ENCODE measurements around the gene TLX3.
"Not testable (repeated sequence)": the region's sequence is repeated elsewhere in the genome, so short reads cannot be mapped to it uniquely, and the experiment has no call there.

Gene TLX3

DNA sequence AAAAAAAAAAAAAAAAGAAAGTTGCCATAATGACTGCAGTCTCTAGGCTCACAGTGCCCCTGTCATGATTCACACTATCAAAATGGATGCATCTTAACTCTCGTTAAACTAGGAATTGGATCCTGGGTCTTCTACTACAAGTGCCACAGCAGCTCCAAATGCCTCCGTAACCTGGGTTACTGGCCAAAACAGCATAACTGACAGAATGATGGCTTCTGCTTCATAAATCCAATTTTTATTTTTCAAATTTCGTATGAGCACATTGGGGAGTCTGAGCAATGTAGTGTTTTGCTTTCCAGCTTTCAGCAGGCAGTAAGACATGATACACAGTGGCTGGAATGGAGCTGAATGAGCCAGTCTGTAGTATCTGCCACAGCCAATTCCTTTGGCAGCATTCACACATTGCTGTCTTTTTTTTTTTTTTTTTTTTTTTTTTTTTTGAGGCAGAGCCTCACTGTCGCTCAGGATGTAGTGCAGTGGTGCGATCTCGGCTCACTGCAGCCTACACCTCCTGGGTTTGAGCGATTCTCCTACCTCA is 42.6 kb downstream of the TLX3 start:
- H3K4me3 ChIP-seq (ENCODE audit: low read depth, low read length): no peak overlapping the region
- TF ChIP-seq, protein P1, sequence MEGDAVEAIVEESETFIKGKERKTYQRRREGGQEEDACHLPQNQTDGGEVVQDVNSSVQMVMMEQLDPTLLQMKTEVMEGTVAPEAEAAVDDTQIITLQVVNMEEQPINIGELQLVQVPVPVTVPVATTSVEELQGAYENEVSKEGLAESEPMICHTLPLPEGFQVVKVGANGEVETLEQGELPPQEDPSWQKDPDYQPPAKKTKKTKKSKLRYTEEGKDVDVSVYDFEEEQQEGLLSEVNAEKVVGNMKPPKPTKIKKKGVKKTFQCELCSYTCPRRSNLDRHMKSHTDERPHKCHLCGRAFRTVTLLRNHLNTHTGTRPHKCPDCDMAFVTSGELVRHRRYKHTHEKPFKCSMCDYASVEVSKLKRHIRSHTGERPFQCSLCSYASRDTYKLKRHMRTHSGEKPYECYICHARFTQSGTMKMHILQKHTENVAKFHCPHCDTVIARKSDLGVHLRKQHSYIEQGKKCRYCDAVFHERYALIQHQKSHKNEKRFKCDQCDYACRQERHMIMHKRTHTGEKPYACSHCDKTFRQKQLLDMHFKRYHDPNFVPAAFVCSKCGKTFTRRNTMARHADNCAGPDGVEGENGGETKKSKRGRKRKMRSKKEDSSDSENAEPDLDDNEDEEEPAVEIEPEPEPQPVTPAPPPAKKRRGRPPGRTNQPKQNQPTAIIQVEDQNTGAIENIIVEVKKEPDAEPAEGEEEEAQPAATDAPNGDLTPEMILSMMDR (IDR thresholded peaks at IDR 0.05; ENCODE audit: low read depth, low read length): no peak

DNA sequence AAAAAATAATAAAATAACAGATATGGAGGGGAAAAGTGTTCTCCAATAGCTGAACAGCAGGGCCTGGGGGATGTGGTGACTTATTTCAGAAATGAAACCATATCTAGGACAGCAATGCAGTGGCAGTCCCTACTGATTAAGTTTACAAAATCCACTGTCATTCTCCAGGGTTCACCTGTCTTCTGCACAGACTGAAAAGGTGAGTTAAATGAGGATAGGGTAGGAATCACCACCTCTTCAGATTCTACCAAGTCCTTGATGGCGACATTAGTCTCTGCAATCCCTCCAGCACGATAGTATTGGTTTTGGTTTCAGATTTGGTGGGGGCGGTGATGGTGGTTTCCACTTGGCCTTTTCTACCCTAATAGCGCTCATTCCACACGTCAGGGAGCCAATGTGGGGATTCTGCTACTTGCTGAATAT is 46.3 kb downstream of the TLX3 start:
- no peak overlapping the region for H3K4me3 ChIP-seq (ENCODE audit: low read depth, low read length)
- TF ChIP-seq, protein P1 (IDR thresholded peaks at IDR 0.05; ENCODE audit: low read depth, low read length): no peak

DNA sequence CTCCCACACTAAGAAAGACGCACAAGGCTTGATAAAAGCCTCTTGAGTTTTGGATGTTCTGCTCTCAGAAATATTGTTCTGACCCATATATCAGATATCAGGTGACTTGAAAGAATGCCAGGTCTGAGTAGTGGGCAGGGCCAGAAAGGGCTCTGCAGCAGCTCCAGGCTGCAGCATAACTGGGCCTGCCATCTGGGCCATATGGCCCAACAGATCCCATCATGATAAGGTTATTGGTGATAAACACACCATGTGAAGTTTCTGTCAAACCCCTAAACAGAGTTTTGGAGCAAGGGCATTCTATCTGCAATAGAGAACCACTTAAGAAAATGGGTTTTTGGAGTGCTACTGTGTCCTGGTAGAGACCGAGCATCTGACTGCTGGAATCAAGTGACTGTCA is 48.8 kb downstream of the TLX3 start:
- no peak overlapping the region for H3K4me3 ChIP-seq (ENCODE audit: low read depth, low read length)
- TF ChIP-seq, protein P1 (IDR thresholded peaks at IDR 0.05; ENCODE audit: low read depth, low read length): no peak

DNA sequence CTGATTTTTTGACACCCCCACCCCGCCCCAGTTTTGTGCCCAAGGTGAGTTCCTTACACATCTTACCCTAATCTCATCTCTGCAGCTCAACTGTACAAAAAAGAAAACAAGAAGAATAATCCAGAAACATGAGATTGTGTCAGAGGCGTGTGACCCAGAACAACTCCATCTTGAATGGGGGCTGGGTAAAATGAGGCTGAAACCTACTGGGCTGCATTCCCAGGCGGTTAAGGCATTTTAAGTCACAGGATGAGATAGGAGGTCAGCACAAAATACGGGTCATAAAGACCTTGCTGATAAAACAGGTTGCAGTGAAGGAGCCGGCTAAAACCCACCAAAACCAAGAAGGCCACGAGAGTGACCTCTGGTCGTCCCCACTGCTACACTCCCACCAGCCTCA is 52.1 kb downstream of the TLX3 start:
- H3K4me3 ChIP-seq (ENCODE audit: low read depth, low read length): not testable (repeated sequence)
